ENCODE results near the gene KREMEN1. TPM values are rescaled to one million over a fixed set of nuclear protein-coding genes. Genes with fewer than 3 reads are reported as not detected.

The KREMEN1 gene
- total RNA-seq, 1 donor from 2014 or later: 23.5 TPM

- Histone ChIP-seq H3K27ac (no peak overlapping the region), H3K27me3 (ENCODE audit: low read depth) (no peaks in the 10 kb centered on the region), H3K4me3 (no peak overlapping the region), H3K36me3 (no peaks in the 10 kb centered on the region), H3K9me3 (no peaks in the 10 kb centered on the region), H3K4me1 (peaks cover 9% of the 10 kb centered on the region)
- intact Hi-C loops (cut with DNase I): no loop called here
- DNase-seq (no peak), ATAC-seq (no peak)
- TF ChIP-seq CTCF (IDR thresholded peaks at IDR 0.05): no peak
Observed at GRCh38 chr22:29215012-29215860, 142.4 kb downstream of the KREMEN1 start.

GRCh38 chr22:29216011-29216872 is 143.4 kb downstream of the KREMEN1 start:
- Histone ChIP-seq H3K4me3 (no peak overlapping the region), H3K27ac (no peak overlapping the region), H3K27me3 (ENCODE audit: low read depth) (no peaks in the 10 kb centered on the region), H3K4me1 (peaks cover 12% of the 10 kb centered on the region), H3K9me3 (no peaks in the 10 kb centered on the region), H3K36me3 (no peaks in the 10 kb centered on the region)
- intact Hi-C loops (cut with DNase I): no loop called here
- ATAC-seq: no peak
- TF ChIP-seq CTCF (IDR thresholded peaks at IDR 0.05): no peak
- no peak for DNase-seq

- H3K4me3 ChIP-seq: no peak overlapping the region
- no peaks in the 10 kb centered on the region for H3K36me3 ChIP-seq
- peaks cover 12% of the 10 kb centered on the region for H3K4me1 ChIP-seq
- no peak overlapping the region for H3K27ac ChIP-seq
- DNase-seq (no peak), ATAC-seq (peak; percentile 46 to 70)
- no peaks in the 10 kb centered on the region for H3K27me3 ChIP-seq (ENCODE audit: low read depth)
- TF ChIP-seq CTCF (IDR thresholded peaks at IDR 0.05): no peak
- intact Hi-C loops (cut with DNase I): no loop called here
- H3K9me3 ChIP-seq: no peaks in the 10 kb centered on the region
Observed at GRCh38 chr22:29216873-29217666, 144.2 kb downstream of the KREMEN1 start.

Other genes starting within 250 kb of the KREMEN1 start
- gene ZNRF3, start 189.5 kb upstream of the KREMEN1 start, total RNA-seq: 11.3 TPM
- not detected for gene C22orf31, start 11.2 kb upstream of the KREMEN1 start, total RNA-seq
- 8.2 TPM for gene EMID1, start 132.9 kb downstream of the KREMEN1 start, total RNA-seq
- 16.4 TPM for gene RHBDD3, start 194.9 kb downstream of the KREMEN1 start, total RNA-seq
- gene EWSR1, start 195.2 kb downstream of the KREMEN1 start, total RNA-seq: 159 TPM
- gene GAS2L1, start 233.6 kb downstream of the KREMEN1 start, total RNA-seq: 29.9 TPM
- gene RASL10A, start 242.7 kb downstream of the KREMEN1 start, total RNA-seq: 0.83 TPM